GM19463 (cell line): Measurements from ENCODE around the gene DBF4B.
"Not testable (repeated sequence)": the region's sequence is repeated elsewhere in the genome, so short reads cannot be mapped to it uniquely, and the experiment has no call there.

Experiments used
- ATAC-seq: cut with Tn5 transposase; IDR thresholded peaks from one replicate; pipeline ENCODE4 v1.9.1; 2021; ENCODE audit warnings: mild to moderate bottlenecking, moderate library complexity; ENCODE audit not compliant: unreplicated experiment

DBF4B gene, protein sequence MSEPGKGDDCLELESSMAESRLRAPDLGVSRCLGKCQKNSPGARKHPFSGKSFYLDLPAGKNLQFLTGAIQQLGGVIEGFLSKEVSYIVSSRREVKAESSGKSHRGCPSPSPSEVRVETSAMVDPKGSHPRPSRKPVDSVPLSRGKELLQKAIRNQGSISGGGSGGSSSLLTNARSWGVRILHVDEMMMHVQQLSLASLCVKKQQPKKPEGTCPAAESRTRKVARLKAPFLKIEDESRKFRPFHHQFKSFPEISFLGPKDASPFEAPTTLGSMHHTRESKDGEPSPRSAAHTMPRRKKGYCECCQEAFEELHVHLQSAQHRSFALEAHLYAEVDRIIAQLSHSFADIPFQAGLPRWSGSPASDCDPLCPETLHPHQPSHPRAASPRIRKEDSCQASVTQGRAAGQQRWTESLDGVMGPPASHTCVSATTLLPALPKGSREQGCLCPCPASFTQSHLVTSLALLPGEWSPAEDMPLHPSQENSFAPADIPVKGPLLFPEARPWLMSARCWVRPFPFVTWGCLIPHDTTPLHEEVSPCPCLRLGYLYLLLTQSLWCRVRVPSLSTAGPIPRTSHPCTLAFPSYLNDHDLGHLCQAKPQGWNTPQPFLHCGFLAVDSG

DNA sequence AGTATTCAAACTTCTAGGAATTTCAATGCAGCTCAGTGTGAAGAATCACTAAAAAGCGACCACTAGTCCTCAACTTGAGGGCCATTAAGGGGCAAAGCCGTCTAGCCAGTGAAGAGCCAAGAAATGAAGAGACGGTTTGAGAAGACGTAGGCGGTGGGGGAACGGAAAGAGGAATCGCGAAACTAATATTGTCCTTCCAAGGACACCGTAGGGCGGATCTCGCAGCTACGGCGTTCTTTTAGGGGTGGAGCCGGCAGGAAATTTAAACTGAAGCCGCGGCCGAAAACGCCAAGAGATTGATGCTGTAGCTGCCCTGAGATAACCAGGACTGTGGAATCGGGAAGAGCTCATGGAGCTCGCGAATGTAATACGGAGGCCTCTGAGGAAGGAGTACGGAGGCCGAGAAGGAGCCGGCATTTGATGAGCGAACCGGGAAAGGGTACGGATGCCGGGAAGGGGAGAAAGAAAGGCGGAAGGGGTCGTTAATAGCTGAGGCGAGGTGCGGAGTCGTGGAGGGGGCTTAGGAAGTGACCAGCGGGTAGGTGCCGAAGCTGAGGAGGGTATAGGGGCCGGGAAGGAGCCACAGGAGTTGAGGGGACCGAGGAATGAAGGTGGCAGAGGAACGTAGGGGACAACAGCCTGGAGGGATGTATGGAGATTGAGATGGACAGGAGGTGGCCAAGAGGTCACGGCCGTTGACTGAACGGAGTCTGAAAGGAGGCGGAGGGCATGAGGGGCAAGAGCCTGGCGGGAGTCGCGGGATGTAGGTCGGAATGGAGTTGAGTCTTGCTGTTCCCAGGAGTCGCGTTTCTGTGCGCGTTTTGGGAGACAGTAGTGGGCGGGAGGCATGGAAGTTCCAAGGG lies at the start of gene DBF4B:
Gene DBF4B (plus strand): TSS at position 265 of the 863 bp plus-strand sequence. CDS start 156 bp downstream, at position 421.
- ATAC-seq: no peak

GRCh38 chr17:44661835-44662234 lies 46.6 kb upstream of the DBF4B start:
- ATAC-seq: no peak

DNA sequence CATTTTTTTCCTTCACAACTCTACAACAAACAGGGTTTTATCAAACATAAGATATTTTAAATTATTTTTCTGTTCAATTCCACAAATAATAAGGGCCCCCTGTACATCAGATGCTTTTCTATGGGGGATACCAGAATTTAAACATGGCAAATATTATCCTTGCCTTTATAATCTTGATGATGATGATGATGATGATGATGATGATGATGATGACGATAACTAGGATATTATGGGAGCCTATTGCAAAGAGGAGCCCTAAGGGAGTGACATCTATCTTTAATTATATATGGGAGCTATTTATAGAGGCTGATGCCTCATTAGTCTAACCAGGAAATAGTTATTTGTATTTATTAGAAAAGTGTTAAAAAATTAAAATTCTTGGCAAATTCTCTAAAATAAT lies 45.4 kb upstream of the DBF4B start:
- ATAC-seq: no peak

DNA sequence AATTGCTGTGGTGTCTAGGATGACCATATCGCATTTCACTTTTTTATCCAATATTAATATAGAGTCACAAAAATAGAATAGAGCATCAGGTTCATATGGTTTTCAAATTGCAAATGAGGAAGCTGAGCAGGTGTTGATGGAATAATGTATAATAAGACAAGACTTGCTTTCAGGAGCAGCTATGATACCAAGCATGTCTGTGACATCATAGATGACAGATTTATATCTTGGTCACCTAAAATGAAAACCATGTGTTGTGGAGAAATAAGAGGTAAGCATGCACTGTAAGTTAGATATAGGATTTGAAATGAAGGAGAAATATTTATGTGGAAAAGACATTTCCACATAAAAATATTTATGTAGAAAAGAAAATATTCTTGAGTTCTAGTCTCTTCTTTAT lies 43.6 kb upstream of the DBF4B start:
- ATAC-seq: no peak

- ATAC-seq: no peak
These were observed 42.5 kb upstream of the DBF4B start for GRCh38 chr17:44666006-44666405.

DNA sequence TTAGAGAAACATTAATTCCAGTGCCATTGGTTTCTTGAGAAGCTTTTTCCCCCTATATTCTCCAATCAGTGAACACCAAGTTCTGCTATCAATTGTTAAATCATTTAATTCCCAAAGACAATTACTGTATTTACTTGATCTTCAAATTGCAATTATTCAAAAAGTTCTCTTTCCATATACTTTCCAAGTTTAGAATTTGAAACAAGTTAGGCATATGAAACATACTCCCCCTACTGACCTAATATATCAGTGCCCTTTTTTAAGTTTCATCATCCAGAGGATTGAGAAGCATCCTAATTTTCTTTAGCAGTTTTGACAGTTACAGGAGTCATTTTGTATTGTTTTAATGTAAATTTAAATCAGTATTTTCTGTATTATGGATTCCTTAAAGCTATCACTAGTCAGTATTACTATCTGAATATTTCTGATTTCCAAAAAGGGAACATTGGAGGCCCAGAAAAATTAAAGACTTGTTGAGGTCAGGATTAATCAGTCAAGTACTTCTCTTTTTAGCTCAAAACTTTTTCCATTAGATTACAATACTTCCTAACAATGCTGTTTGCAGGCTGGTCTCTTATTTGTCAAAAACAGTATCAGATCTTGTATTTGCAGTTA lies 35.9 kb upstream of the DBF4B start:
- no peak for ATAC-seq

GRCh38 chr17:44673893-44674292 lies 34.6 kb upstream of the DBF4B start:
- ATAC-seq: no peak

DNA sequence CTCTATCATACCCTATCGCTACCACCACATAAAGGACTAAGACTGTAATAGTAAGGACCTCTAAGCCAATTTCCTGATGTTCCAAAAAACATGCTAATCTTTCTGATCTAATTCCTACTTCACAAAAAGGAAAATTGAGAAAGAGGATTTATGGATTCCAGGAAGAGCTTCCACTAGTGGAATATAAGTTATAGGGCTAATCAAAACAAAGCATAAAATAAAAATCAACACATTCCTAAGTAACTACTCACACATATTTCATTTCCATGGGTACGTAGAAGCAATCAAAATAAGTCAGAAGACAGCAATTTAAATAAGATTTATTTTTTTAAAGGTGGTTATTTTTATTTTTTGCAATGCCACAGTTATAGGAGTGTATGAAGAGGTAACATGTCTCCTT lies 31.3 kb upstream of the DBF4B start:
- ATAC-seq: no peak

DNA sequence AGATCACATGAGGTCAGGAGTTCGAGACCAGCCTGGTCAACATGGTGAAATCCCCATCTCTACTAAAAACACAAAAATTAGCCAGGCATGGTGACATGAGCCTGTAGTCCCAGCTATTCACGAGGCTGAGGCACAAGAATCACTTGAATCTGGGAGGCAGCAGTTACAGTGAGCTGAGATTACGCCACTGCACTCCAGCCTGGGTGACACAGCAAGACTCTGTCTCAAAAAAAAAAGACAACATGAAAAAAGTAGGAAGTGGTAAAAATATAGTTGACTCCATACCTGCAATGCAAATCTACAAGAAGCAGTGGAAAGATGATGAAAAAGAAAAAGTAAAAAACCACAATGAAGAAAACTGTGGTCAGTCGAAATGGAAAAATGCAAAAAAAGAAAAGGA lies 25.2 kb upstream of the DBF4B start:
- ATAC-seq: not testable (repeated sequence)

- no peak for ATAC-seq
These were observed 20.7 kb upstream of the DBF4B start for GRCh38 chr17:44687756-44688155.

GRCh38 chr17:44688200-44688599 lies 20.3 kb upstream of the DBF4B start:
- no peak for ATAC-seq

GRCh38 chr17:44688675-44689476 lies 19.6 kb upstream of the DBF4B start:
- no peak for ATAC-seq

GRCh38 chr17:44689477-44690217 lies 18.8 kb upstream of the DBF4B start, which contains the start of gene CCDC43:
Gene CCDC43, minus strand, starts transcription at chr17:44689776. Its CDS starts 23 bp downstream, at chr17:44689753.
- no peak for ATAC-seq

- ATAC-seq: not testable (repeated sequence)
These were observed 17.6 kb upstream of the DBF4B start for GRCh38 chr17:44690746-44691306.

- no peak for ATAC-seq
These were observed 14.9 kb upstream of the DBF4B start for GRCh38 chr17:44693609-44694008.

DNA sequence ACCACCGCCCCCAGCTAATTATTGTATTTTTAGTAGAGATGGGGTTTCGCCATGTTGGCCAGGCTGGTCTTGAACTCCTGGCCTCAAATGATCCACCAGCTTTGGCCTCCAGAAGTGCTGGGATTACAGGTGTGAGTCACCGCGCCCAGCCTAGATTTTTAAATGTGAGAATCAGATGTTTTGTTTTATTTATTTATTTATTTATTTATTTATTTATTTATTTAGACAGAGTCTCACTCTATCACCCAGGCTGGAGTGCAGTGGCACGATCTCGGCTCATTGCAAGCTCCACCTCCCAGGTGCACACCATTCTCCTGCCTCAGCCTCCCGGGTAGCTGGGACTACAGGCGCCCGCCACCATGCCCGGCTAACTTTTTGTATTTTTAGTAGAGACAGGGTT lies 8.2 kb upstream of the DBF4B start:
- ATAC-seq: not testable (repeated sequence)

GRCh38 chr17:44707755-44708400 lies 587 bp upstream of the DBF4B start:
- ATAC-seq: no peak

DNA sequence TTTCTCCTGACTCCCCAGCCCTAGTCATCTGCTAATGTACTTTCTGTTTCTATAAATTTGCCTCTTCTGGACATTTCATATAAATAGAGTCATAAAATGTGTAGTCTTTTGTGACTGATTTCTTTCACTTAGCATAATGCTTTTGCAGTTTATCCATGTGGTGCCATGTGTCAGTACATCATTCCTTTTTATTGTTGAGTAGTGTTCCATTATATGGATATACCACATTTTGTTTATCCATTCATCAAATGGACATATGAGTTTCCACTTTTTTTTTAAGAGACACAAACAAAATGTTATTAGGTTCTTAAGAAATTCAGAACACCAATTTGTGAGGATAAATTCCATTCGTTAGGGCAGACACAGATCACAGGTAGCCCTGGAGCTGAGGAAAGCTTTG lies 11.0 kb downstream of the DBF4B start:
- no peak for ATAC-seq

DNA sequence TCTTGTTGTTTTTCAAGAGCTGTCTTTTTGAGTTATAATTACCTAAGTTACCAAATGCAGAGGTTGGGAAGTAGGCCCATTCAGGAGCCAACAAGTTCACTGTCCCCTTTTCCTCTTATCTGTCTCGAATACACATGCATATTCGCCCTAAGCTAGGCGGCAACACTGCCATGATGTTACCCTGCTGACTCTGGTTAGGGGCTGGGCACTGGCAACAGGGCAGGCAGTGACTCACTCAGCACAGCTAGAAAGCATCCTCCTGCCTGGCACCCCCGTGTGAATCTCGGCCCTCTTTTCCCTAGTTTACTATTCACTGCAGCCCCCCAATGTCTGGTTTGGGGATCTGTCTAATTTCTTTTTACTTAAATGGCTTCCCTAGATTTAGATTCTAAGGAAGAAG lies 13.8 kb downstream of the DBF4B start:
- ATAC-seq: no peak
